ENCODE measurements around the gene ARSG.

ARSG gene

DNA sequence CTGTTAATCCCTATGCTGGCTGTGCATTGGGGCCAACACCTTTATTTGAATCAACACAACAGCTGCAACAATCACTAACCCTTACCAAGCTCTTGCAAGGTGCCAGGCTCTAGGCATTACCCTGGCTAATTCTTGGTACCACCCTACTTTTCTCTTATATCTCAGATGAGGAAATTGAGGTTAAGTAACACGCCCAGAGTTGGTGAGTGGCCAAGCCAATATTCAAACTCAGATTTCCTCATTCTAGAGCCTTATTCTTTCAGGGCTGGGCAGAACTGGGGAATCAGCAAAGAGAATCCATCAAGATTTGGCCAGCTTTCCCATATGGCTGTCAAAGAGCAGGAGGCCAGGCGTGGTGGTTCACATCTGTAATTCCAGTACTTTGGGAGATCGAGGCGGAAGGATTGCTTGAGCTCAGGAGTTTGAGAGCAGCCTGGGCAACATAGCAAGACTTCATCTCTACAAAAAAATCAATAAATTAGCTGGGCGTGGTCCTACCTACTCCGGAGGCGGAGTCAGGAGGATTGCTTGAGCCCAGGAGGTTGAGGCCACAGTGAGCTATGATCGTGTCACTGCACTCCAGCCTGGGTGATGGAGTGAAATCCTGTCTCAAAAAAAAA lies 23.7 kb downstream of the ARSG start:
- Histone ChIP-seq H3K36me3 (ENCODE audit: control insufficient read depth, low read length) (no peaks in the 10 kb centered on the region), H3F3A (ENCODE audit: control insufficient read depth, insufficient read depth) (no peaks in the 10 kb centered on the region), H3K4me2 (ENCODE audit: low read length) (no peak overlapping the region)

DNA sequence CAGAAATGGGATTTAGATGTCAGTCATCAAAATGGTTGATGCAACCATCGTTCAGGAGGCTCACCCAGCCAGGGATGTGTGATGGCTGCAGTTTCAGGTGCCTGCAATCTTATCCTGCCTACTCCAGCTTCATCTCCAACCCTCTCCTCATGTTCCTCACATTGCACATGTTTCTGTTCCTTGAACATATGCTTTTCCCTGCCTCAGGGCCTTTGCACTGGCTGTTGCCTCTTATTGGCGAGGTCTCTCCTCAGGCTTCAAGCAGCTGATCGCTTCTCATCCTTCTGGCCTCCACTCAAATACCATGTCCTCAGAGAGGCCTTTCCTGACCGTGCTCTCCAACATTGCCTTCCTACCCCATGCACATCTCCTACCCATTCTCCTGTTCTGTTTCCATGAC lies 24.6 kb downstream of the ARSG start:
- TF ChIP-seq EZH2phosphoT487 (IDR thresholded peaks at IDR 0.05; ENCODE audit: borderline replicate concordance, low read length) (no peak), CTCF (IDR thresholded peaks at IDR 0.05; ENCODE audit: low read depth, low read length, poor library complexity, severe bottlenecking) (no peak)
- H3K4me1 ChIP-seq (ENCODE audit: control insufficient read depth, low read length) = no peaks in the 10 kb centered on the region
- H3K79me2 ChIP-seq (ENCODE audit: control insufficient read depth, low read length) = no peaks in the 10 kb centered on the region
- no peaks in the 10 kb centered on the region for H3F3A ChIP-seq (ENCODE audit: control insufficient read depth, insufficient read depth)
- no peak overlapping the region for H3K4me3 ChIP-seq (ENCODE audit: low read length)
- no peak overlapping the region for H3K4me2 ChIP-seq (ENCODE audit: low read length)
- H3K9me2 ChIP-seq (replicated peaks; ENCODE audit: control insufficient read depth, low read length) = no peaks in the 10 kb centered on the region
- H3K27me3 ChIP-seq (ENCODE audit: control insufficient read depth, low read length) = no peaks in the 10 kb centered on the region
- H3K27ac ChIP-seq (ENCODE audit: low read depth, low read length) = no peak overlapping the region
- no peaks in the 10 kb centered on the region for H3K9me3 ChIP-seq (ENCODE audit: control insufficient read depth, insufficient read depth, low read length)
- no peaks in the 10 kb centered on the region for H3K36me3 ChIP-seq (ENCODE audit: control insufficient read depth, low read length)
- no peaks in the 10 kb centered on the region for H4K20me1 ChIP-seq (ENCODE audit: control insufficient read depth, insufficient read depth, low read depth, low read length)

More for the DNA sequence above, 23.7 kb downstream of the ARSG start:
- TF ChIP-seq CTCF (IDR thresholded peaks at IDR 0.05; ENCODE audit: low read depth, low read length, poor library complexity, severe bottlenecking) = no peak
- no peak for TF ChIP-seq EZH2phosphoT487 (IDR thresholded peaks at IDR 0.05; ENCODE audit: borderline replicate concordance, low read length)
- no peaks in the 10 kb centered on the region for H3K27me3 ChIP-seq (ENCODE audit: control insufficient read depth, low read length)
- no peaks in the 10 kb centered on the region for H3K9me2 ChIP-seq (replicated peaks; ENCODE audit: control insufficient read depth, low read length)
- H3K4me3 ChIP-seq (ENCODE audit: low read length) = no peak overlapping the region
- no peaks in the 10 kb centered on the region for H3K79me2 ChIP-seq (ENCODE audit: control insufficient read depth, low read length)
- no peak overlapping the region for H3K27ac ChIP-seq (ENCODE audit: low read depth, low read length)
- H3K4me1 ChIP-seq (ENCODE audit: control insufficient read depth, low read length) = no peaks in the 10 kb centered on the region
- no peaks in the 10 kb centered on the region for H3K9me3 ChIP-seq (ENCODE audit: control insufficient read depth, insufficient read depth, low read length)
- H4K20me1 ChIP-seq (ENCODE audit: control insufficient read depth, insufficient read depth, low read depth, low read length) = no peaks in the 10 kb centered on the region

GRCh38 chr17:68317458-68317857 lies 26.2 kb downstream of the ARSG start:
- Histone ChIP-seq H3K9me2 (replicated peaks; ENCODE audit: control insufficient read depth, low read length) (no peaks in the 10 kb centered on the region), H3K79me2 (ENCODE audit: control insufficient read depth, low read length) (no peaks in the 10 kb centered on the region), H3K27me3 (ENCODE audit: control insufficient read depth, low read length) (no peaks in the 10 kb centered on the region), H3K4me2 (ENCODE audit: low read length) (no peak overlapping the region), H4K20me1 (ENCODE audit: control insufficient read depth, insufficient read depth, low read depth, low read length) (no peaks in the 10 kb centered on the region), H3K36me3 (ENCODE audit: control insufficient read depth, low read length) (no peaks in the 10 kb centered on the region), H3K27ac (ENCODE audit: low read depth, low read length) (no peak overlapping the region), H3K4me3 (ENCODE audit: low read length) (no peak overlapping the region), H3K4me1 (ENCODE audit: control insufficient read depth, low read length) (no peaks in the 10 kb centered on the region), H3F3A (ENCODE audit: control insufficient read depth, insufficient read depth) (no peaks in the 10 kb centered on the region), H3K9me3 (ENCODE audit: control insufficient read depth, insufficient read depth, low read length) (no peaks in the 10 kb centered on the region)
- TF ChIP-seq CTCF (IDR thresholded peaks at IDR 0.05; ENCODE audit: low read depth, low read length, poor library complexity, severe bottlenecking) (no peak), EZH2phosphoT487 (IDR thresholded peaks at IDR 0.05; ENCODE audit: borderline replicate concordance, low read length) (no peak)
